C4-2B (cell line): Measurements from ENCODE around the gene ZNF365.

ENCODE experiments used
- H3K27ac ChIP-seq: fragments of 450-650 bp; 2 replicates; pipeline ENCODE4 v1.5.1; 2017
- ZFX ChIP-seq: fragments of 450-650 bp; IDR thresholded peaks from 2 replicates; pipeline ENCODE4 v1.6.1; 2017
- TF ChIP-seq, protein P1 (sequence below): fragments of 450-650 bp; conservative IDR thresholded peaks from 2 replicates; pipeline ENCODE4 v1.5.1; 2017; ENCODE audit warnings: mild to moderate bottlenecking

The ZNF365 gene

DNA sequence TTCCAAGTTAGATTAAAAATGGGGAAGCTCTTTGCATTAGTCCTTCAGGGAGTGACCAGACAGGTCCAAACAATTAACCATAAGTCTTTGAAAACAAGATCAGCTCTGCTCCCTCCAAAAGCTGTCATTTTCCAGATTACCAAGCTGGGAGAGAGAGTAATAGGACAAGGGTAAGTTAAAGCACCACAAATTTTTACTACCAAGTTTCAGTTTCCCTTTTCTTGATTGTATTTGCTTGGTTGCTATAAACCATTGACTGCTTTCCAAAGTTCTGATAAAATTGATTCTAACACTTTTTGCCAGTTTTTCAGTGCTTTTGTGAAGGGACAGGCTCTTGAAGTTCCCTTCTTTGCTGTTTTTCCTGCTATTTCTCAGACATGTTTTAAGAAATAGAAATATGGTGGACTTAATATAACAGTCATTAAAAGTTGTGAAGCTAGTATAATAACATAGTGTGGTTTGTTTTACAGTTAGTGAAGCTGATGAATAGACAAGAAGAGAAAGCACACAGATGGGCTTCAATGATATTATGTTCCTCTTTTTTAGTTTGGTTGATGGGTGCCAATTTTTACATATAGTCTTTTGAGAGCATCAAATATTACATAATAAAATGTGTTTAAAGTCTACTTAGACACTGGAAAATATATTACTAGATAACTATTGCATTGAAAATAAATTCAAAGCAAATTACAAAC, 40.0 kb upstream of the ZNF365 start:
- H3K27ac ChIP-seq = no peak overlapping the region
- TF ChIP-seq, protein P1, sequence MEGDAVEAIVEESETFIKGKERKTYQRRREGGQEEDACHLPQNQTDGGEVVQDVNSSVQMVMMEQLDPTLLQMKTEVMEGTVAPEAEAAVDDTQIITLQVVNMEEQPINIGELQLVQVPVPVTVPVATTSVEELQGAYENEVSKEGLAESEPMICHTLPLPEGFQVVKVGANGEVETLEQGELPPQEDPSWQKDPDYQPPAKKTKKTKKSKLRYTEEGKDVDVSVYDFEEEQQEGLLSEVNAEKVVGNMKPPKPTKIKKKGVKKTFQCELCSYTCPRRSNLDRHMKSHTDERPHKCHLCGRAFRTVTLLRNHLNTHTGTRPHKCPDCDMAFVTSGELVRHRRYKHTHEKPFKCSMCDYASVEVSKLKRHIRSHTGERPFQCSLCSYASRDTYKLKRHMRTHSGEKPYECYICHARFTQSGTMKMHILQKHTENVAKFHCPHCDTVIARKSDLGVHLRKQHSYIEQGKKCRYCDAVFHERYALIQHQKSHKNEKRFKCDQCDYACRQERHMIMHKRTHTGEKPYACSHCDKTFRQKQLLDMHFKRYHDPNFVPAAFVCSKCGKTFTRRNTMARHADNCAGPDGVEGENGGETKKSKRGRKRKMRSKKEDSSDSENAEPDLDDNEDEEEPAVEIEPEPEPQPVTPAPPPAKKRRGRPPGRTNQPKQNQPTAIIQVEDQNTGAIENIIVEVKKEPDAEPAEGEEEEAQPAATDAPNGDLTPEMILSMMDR = no peak
- no peak for TF ChIP-seq ZFX

DNA sequence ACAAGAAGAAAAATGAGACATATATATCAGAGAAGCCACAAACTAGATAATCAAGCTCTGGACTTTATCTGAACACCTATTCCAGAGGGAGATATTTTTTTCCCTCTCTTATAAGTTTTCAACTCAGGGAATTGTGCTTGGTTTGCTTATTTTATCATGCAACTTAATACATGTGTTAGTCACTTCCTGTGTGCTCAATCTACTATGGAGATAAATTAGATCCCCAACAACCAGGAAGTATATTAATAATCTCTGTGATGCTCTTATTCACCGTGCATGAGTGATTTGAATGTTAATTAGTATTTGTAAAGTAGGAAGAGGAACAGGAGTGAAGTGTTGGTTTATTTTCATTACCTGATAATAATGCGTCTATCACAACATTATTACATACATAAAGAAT, 38.8 kb upstream of the ZNF365 start:
- no peak for TF ChIP-seq ZFX
- TF ChIP-seq, protein P1 = no peak
- no peak overlapping the region for H3K27ac ChIP-seq

DNA sequence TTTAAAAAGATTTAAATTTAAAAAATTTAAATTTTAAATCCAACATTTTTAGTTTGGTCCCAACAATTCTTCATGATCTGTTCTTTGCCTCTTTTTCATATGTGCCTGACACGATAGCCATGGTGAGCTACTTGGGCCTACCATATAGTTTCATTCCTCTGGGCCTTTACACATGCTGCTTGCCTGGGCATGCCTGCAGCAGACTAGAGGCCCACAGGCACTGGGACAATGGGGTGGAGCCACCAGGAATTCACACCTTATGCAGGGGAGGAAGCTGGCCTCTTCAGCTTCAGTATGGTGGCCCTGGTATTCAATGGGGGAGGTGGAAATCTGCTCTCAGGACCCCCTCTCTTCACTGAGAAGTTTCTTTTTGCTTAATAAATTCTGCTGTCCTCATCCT, 37.8 kb upstream of the ZNF365 start:
- H3K27ac ChIP-seq = no peak overlapping the region
- TF ChIP-seq ZFX = no peak
- TF ChIP-seq, protein P1 = no peak

DNA sequence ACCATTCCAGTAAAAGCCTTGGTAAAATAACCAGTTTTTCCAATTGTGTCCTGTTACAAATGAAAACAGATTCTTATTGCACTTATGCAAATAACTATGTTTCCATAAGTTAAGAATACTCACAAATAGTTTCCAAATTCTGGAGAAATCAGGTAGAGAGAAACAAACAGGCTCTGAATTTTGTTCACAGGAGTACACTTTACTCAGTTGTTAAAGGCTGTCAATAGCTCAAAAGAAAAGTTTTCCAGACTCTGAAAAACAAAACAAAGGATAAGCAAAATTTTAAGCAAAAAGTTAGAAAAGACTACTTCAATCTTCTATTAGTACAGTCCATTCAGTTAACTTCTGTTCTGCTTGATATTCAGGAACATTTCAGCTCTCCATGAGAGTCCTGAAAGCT, 32.8 kb upstream of the ZNF365 start:
- no peak overlapping the region for H3K27ac ChIP-seq
- TF ChIP-seq, protein P1 = no peak
- no peak for TF ChIP-seq ZFX

DNA sequence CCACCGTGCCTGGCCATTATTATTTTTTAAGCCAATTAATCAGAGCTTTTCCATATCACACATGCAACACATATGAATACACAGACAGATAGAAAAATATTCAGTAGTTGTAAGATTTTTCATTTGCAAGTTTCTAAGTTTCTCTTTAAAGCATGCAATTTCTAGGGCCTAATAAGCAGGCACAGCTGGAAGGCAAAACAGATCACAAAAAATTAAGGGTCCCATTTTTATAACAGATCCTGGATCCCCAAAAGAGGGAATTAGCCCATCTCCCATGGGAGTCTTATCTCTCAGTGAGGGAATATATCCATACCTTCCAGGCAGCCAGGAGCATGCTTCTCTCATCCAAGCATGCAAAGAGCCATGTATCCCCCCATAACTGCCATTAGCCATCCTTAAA, 31.2 kb upstream of the ZNF365 start:
- TF ChIP-seq ZFX = no peak
- TF ChIP-seq, protein P1 = no peak
- H3K27ac ChIP-seq = no peak overlapping the region

DNA sequence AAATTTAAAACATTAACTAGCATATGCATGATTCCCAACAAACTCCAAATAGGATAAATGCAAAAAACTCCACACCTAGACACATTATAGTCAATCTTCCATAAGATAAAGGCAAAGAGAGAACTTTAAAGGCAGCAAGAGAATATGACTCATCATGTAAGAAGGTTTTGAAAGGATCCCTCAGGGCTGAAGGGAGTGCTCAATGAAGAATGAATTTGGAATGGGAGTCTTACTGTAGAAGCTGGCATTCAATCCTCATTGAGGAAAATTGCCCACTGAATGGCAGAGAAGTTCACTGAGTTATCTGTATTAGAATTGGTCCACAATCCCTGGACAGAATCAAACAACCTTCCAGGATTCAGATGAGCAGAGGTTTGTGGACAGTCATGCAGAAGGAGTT, 26.1 kb upstream of the ZNF365 start:
- TF ChIP-seq, protein P1 = no peak
- no peak for TF ChIP-seq ZFX
- no peak overlapping the region for H3K27ac ChIP-seq

DNA sequence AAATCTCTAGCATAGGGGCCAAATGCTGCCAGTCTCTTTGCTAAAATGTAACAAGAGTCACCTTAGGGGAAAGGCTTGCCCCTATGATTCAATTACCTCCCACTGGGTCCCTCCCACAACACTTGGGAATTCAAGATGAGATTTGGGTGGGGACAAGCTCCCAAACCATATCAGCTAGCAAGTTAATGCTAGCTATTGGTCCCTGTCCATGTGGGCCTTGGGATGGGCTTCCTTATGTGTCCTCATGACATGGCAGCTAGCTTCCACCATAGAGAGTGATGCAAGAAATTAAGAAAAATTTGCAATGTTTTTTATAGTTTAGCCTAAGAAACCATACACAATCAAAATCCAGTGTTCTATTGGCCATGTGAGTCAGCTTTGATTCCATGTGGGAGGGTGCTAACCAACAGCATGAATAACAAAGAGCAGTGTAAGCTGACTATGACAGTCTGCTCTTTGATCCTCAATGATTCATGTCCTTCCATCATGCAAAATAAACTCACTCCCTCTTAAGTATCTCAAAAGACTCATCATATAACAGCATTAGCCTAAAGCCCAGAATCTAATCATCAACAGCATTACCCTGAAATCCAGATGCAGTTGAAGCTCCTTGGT, 21.7 kb upstream of the ZNF365 start:
- H3K27ac ChIP-seq = no peak overlapping the region
- TF ChIP-seq, protein P1 = no peak
- TF ChIP-seq ZFX = no peak
